Fibroblast of gingiva (primary cell): ENCODE data around the gene GPX5.
A peak's percentile ranks its signal among the peaks of the same experiment; 100 is the strongest.
"Not testable (repeated sequence)": the region's sequence is repeated elsewhere in the genome, so short reads cannot be mapped to it uniquely, and the experiment has no call there.

Source experiments
- DNase-seq: peaks from one replicate; pipeline ENCODE4 v3.0.0-alpha.2; 2011; ENCODE audit warnings: low read depth

The GPX5 gene

GRCh38 chr6:28515676-28516075 is 10.0 kb upstream of the GPX5 start, which contains the start of gene GPX6:
TSS of gene GPX6 (minus strand) at chr6:28515793. CDS start at chr6:28515743, 50 bp downstream.
- DNase-seq: no peak

- no peak for DNase-seq
Observed at GRCh38 chr6:28517964-28518363, 7.7 kb upstream of the GPX5 start.

GRCh38 chr6:28522594-28523240 is 3.0 kb upstream of the GPX5 start:
- no peak for DNase-seq

GRCh38 chr6:28523241-28523622 is 2.4 kb upstream of the GPX5 start:
- no peak for DNase-seq

- DNase-seq: no peak
Observed at GRCh38 chr6:28530777-28531176, 5.1 kb downstream of the GPX5 start.

- no peak for DNase-seq
Observed at GRCh38 chr6:28531479-28532128, 5.9 kb downstream of the GPX5 start.

GRCh38 chr6:28534306-28534705 is 8.6 kb downstream of the GPX5 start:
- no peak for DNase-seq

- DNase-seq: no peak
Observed at GRCh38 chr6:28534875-28535274, 9.2 kb downstream of the GPX5 start.

- DNase-seq: no peak
Observed at GRCh38 chr6:28537065-28537464, 11.4 kb downstream of the GPX5 start.

- no peak for DNase-seq
Observed at GRCh38 chr6:28537509-28538140, 11.9 kb downstream of the GPX5 start.

GRCh38 chr6:28541996-28542395 is 16.3 kb downstream of the GPX5 start:
- no peak for DNase-seq

GRCh38 chr6:28542440-28543296 is 17.0 kb downstream of the GPX5 start:
- DNase-seq: peak; percentile 74

- no peak for DNase-seq
Observed at GRCh38 chr6:28543651-28544610, 18.2 kb downstream of the GPX5 start.

- no peak for DNase-seq
Observed at GRCh38 chr6:28545955-28546354, 20.3 kb downstream of the GPX5 start.

- DNase-seq: not testable (repeated sequence)
Observed at GRCh38 chr6:28547003-28547402, 21.3 kb downstream of the GPX5 start.

GRCh38 chr6:28551891-28552666 is 26.4 kb downstream of the GPX5 start:
- DNase-seq: no peak

- DNase-seq: no peak
Observed at GRCh38 chr6:28553384-28553985, 27.8 kb downstream of the GPX5 start.

GRCh38 chr6:28553986-28554881 is 28.6 kb downstream of the GPX5 start:
- DNase-seq: no peak

GRCh38 chr6:28555136-28555535 is 29.5 kb downstream of the GPX5 start:
- DNase-seq: no peak
